Activated T-helper 1 cell treated with Interleukin-2 at 50 U/mL for 16 hours (primary cell): Measurements from ENCODE around the gene SPATA13.
"Not testable (repeated sequence)": the region's sequence is repeated elsewhere in the genome, so short reads cannot be mapped to it uniquely, and the experiment has no call there.

Experiments
- DNase-seq: peaks from one replicate; pipeline ENCODE4 v3.0.0-alpha.2; 2020; ENCODE audit warnings: low read depth

Gene SPATA13

DNA sequence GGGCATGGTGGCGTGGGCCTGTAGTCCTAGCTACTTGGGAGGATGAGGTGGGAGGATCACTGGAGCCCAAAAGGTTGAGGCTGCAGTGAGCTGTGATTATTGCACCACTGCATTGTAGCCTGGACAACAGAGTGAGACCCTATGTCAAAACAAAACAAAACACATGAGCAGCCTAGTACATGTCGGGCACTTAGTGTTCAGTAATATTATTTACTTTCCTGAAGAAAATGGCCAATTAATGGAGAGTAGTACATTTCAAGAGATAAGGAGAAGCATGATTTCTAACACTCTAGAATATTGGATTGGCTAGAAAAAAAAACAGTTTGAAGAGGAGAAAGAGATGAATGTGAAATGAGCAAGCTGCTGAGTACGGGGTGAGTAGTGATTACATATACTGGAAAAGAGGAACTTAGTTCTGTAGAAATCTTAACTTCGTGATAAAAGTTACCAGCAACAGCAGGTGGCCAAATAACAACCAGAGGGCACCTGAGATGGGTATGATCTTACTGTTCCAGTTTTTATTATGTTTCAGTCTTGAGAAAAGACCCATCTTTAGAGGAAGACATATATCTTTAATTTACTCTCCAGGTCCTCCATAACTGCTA, 36.2 kb downstream of the SPATA13 start:
- no peak for DNase-seq

DNA sequence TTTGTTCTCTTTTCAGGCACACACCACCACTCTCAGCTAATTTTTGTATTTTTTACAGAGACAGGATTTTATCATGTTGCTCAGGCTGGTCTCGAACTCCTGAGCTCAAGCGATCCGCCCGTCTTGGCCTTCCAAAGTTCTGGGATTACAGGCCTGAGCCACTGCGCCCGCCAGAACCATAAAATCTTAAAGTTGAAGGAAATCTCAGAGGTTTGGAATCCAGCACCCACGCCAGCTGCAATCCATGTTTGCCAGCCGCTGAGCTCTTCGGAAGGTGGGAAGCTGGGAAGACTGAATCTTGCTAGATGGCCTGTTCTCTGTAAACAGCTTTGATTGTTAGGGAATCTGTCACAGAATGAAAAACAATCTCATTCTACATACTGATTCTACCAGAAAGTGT, 38.5 kb downstream of the SPATA13 start:
- DNase-seq = no peak

GRCh38 chr13:24202215-24202614, 41.7 kb downstream of the SPATA13 start:
- no peak for DNase-seq

DNA sequence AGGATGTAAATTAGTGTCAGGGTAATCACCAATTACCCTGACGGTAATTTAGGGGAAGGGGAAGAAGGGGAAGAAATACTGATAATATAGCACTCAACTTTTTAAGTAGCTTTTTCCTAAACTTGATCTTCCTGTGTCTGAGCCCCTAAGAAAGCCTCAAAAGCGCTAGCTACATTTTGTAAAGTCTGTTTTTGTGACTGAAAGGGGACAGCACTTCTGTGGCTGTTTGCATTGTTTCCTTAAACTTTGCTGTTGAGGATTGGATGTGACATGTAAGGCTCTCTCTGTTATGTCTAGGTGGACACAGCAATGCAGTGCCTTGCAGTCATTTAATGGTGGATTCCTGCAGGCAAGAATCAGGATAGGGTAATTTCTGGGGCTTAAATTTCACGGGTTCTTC, 42.8 kb downstream of the SPATA13 start:
- no peak for DNase-seq

GRCh38 chr13:24203811-24204210, 43.3 kb downstream of the SPATA13 start:
- DNase-seq = no peak

DNA sequence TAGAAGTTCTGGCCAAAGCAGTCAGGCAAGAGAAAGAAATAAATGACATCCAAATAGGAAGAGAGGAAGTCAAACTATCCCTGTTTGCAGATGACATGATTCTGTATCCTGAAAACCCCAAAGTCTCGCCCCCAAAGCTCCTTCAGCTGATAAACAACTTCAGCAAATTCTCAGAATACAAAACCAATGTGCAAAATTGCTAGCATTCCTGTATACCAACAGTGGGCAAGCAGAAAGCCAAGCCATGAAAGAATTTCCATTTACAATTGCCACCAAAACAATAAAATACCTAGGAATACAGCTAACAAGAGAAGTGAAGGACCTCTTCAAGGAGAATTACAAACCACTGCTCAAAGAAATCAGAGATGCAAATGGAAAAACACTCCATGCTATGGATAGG, 44.6 kb downstream of the SPATA13 start:
- not testable (repeated sequence) for DNase-seq

GRCh38 chr13:24207841-24208667, 47.5 kb downstream of the SPATA13 start:
- no peak for DNase-seq

DNA sequence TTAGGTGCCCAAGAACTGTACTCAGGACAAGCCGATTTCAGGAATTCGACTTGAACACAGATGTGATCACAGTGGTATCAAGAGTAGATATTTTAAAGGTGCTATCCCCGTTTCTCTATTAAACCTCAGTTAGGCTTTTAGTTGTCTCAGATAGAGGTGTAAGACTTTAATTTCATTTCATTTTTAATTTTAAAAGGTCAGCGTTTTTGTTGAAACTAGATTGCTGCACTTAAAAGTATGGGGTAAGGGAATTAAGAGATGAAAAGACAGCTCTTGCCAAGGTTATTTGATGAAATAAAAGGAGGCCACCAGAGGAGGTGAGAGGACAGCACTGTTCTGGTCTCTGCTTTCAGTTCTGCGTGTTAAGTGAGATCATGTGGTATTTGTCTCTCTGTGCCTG, 48.6 kb downstream of the SPATA13 start:
- no peak for DNase-seq

GRCh38 chr13:24212254-24212653, 51.7 kb downstream of the SPATA13 start:
- no peak for DNase-seq

DNA sequence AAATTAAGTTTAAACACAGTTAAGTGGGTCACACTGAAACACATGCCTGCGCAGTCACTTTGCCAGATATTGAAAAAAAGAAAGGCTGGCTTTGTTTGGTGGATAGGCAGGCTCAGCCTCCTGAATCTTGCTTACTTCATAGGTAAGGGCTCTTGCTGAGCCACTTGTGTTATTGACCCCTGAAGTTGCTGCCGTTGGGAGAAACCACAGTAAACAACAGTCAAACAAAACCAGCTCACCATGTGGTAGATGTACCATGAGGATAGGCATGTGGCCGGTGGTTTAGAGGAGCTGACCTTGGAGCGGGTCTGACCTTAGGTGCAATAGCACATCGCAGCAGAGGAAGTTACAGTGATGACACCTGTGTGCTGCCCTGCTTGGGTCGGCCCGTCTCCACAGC, 52.2 kb downstream of the SPATA13 start:
- DNase-seq = no peak

- DNase-seq = no peak
These were observed 53.4 kb downstream of the SPATA13 start for GRCh38 chr13:24213932-24214331.

GRCh38 chr13:24214528-24214927, 54.0 kb downstream of the SPATA13 start:
- DNase-seq = no peak

DNA sequence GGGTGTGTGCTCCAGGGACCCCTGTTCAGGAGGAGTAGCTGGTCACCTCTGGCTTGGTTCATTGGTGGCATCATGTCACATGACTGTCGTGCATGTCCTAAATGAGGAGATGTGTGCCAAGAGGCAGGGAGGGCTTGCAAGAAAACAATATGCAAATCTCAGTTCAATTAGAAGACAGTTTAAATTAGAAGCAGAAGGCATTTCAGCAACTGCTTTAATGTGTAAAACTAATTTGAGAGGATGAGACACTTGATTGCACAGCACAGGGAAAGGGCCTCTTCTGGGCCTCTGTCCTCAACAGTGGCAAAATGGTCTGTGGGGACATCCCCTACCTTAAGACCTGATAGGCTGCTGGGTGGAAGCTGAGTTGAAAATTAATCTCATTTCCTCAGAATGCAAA, 54.6 kb downstream of the SPATA13 start:
- DNase-seq = no peak

DNA sequence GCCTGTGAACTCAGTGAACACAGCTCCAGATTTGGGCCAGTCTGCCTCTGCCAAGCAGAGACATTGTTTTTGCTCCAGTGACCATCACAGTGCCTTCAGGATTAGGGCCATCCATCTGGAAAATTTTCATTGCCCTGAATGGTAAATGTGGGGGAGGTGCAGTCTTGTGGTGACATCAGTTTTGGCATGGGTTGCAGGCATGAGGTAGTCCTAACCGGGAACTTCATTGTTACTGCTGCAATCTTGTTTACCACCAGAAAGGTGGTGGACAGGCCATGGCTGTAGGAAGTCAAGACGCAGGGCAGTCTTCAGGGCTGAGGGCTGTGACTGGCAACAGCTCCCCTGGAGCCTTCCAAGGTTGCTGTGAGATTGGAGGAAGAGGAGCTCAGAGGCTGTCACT, 55.2 kb downstream of the SPATA13 start:
- no peak for DNase-seq

DNA sequence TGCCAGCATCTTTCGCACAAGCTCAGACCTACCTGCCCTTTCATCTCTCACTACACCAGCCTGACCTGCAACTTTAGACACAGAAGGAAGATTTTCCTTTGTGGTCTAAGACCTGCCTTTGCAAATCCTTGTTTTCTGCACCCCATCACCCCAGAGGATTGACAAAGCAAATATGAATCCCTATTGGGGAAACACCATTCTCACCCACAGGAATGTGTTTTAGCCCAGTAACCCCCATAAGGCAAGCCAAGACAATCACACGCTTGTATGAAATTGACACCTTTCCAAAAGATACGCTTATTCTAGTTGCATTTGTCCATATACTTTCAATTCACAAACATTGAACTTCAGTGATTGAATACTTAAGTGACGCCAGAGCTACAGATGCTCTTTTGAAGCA, 55.7 kb downstream of the SPATA13 start:
- no peak for DNase-seq

- not testable (repeated sequence) for DNase-seq
These were observed 56.3 kb downstream of the SPATA13 start for GRCh38 chr13:24216779-24217178.

DNA sequence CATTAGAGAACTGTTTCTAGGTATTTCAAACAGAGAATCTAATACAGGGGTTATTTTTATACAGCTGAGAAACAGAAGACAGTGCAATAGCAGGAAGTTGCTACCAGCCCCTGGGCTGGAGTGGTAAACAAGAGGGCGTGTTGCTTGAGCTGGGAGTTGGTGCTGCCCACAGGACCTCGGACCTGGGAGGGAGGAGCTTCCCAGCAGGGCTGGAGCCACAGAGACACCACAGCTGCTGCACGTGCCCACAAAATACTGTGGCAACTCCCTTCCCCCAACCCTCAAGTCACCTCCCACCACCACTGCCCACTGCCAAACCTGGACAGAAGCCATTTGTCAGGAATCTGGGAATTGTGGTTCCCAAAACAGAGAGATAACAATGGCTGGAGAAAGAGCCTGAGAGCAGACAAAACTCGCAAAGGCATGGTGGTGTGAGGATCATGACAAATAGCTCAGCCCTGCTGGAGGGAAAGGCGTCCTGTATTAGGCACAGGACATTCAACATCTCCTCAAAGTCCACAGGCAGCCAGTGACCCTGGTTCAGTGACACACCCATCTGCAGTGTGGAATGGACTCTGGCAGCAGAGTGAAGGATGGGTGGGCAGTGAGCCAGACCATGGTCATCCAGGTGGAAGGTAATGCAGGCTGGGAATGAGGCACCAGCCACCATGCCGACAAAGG, 57.2 kb downstream of the SPATA13 start:
- no peak for DNase-seq

DNA sequence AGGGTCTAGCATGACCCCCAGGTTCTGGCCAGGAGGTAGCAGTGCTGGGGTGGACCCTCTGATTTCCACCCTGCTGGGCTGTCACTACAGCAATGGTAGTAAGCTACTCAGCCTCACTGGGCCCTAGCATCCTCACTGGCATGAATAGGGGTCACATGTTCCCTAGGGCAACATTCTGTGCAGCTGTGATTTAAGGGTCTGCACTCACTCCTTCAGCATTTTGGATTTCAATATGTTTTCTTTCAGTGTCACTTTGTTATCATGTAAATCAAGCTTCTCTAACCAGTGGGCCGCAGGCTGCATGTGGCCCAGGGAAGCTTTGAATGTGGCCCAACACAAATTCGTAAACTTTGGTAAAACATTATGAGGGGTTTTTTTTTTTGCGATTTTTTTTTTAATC, 57.8 kb downstream of the SPATA13 start:
- DNase-seq = no peak

GRCh38 chr13:24218977-24219376, 58.5 kb downstream of the SPATA13 start:
- no peak for DNase-seq

DNA sequence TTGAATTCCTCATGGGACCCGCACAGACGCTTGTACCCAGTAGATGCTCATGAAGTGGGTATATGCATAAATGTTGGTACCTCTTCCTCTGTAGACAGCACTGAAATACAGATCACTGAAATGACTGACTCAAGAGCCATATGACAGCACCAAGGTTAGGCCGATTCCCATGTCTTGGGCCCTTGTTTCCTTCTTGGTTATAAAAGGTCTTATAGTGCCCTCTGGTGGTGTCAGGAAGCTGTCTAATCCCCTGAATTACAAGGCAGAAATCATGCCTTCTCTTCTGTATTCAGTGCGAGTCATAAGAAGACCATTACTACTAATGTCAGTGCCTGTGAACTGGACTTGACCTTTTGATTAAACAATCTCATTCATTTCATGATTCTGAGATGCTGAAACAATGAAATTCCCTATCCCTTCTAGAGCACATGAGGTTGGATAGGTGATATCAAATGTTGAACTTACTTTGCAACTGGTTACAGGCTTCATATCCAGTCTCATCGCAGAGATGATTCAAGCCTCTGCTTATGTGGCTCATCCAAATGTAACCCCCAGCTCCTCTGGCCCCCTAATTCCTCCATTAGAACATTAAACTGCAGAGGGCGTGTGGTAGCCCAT, 59.7 kb downstream of the SPATA13 start:
- DNase-seq = no peak

DNA sequence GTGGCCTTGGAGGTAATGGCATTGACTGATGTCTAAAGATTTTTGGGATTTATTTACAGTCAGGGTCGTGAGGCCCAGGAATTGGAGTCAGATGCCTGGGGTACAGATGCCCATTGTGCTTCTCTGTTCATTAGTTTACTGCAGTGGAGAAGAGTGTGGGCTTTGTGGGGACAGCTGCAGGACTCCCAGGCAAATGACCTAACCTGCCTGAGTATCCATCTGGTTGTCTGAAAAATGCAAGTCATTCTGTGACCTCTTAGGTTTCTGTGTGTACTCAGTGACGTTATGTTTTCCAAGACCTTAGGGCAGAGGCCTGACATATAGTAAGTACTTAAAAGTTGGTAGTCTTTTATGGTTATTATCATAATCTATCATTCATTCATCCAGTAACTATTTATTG, 60.5 kb downstream of the SPATA13 start:
- no peak for DNase-seq

DNA sequence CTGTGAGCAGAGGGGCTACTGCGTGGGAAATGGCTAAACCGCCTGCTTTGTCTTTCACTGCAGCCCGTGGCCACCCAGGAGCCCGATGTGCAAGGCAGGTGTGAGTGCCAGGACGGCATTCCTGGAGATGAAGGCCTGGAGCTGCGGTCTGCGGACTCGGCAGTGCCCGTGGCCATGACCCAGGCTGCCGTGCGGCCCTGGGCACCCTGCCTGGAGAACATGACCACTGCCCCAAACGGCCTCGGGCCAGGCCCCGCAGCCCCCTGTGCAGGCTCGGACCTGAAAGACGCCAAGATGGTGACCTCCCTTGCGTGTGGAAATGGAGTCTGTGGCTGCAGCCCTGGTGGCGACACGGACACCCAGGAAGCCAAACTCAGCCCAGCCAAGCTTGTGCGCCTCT, 62.2 kb downstream of the SPATA13 start:
- DNase-seq = no peak
